NCI-H345 treated with DMSO at 0.1 percent for 48 hours (cell line): Measurements from ENCODE around the gene ZNF134.

Source experiments
- DNase-seq: peaks from one replicate; lab custom pipeline; 2025; ENCODE audit not compliant: unreplicated experiment; lab: John Stamatoyannopoulos, UW

Gene ZNF134

GRCh38 chr19:57613941-57614743, at the start of gene ZNF134:
ZNF134 (plus strand) TSS chr19:57614242; CDS start chr19:57619469, 5,227 bp downstream.
- peak; percentile 58 for DNase-seq

- DNase-seq: no peak
These were observed 47.4 kb upstream of the ZNF134 start for GRCh38 chr19:57566396-57567265.

- no peak for DNase-seq
These were observed 43.3 kb upstream of the ZNF134 start for GRCh38 chr19:57570707-57571106.

DNA sequence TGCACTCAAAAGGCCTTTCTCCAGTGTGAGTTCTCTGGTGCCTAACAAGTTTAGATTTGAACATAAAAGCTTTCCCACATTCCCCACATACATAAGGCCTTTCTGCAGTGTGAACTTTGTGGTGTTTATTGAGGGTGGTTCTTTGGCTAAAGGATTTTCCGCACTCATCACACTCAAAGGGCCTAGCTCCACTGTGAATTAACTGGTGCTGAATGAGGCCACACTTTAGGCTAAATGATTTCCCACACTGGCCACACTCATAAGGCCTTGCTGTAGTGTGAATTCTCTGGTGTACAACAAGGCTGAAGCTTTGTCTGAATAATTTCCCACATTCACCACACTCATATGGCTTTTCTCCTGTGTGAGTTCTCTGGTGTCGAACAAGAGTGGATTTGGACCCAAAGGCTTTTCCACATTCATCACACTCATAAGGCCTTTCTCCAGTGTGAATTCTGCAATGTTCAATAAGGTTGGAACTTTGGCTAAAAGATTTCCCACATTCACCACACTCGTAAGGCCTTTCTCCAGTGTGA, 41.6 kb upstream of the ZNF134 start:
- DNase-seq: no peak

GRCh38 chr19:57576661-57577060, 37.4 kb upstream of the ZNF134 start:
- DNase-seq: no peak

DNA sequence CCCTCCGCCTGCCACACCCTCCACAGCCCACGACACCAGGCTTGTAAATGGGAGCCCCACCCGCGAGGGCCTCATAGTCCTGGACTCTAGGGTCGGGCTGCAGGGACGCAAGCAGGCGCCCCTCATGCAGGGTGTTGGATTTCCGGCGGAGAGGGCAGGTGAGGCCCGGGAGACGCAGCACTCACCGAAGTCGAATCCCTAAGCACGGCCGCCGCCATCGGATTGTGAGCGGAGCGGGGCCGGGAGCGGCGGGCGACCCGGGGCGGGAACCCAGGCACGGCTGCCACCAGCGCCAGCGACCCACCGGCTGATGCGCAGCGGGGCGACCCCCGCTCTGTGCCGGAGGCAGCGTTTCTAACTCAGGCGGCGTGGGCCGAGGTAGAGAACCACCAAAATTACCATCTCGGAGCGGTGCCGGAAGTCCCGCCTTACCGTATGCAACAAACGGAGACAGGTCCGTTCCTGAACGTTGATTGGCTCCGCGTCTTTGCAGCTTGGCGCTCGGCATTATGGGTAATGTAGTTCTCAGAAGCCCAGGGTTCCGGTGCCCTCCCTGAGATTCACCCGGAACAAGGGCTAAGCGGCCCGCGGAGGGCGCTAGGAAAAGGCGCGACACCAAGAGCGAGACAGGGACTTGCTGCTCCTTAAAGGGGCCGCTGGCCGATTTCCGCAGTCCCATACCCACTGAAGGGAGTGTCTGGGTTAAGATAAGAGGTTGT, 35.4 kb upstream of the ZNF134 start, which contains the start of gene ZNF416:
Gene ZNF416, minus strand, starts transcription at position 425 of the 719 bp plus-strand sequence. Its CDS starts 207 bp downstream, at position 218.
- DNase-seq: peak; percentile 89

DNA sequence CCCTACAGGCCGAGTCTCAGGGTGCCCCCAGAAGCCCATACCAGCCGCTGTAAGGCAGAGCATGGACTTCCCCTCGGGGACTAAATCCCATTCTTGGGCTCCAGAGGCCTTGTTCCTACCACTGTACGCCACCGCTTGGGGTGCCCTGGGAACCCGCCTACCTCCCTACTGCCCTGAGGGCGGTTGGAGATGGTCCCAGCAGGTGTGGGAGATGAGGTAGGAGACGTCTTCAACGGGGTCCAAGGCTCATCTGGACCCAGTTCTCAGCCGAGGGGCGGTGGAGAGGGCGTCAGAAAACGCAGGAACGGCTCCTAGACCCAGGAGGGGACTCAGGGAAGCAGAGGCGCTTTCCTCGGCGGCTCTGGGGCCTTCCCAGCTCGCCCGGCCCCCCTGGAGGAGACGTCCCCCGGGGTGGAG, 30.9 kb upstream of the ZNF134 start:
- no peak for DNase-seq

DNA sequence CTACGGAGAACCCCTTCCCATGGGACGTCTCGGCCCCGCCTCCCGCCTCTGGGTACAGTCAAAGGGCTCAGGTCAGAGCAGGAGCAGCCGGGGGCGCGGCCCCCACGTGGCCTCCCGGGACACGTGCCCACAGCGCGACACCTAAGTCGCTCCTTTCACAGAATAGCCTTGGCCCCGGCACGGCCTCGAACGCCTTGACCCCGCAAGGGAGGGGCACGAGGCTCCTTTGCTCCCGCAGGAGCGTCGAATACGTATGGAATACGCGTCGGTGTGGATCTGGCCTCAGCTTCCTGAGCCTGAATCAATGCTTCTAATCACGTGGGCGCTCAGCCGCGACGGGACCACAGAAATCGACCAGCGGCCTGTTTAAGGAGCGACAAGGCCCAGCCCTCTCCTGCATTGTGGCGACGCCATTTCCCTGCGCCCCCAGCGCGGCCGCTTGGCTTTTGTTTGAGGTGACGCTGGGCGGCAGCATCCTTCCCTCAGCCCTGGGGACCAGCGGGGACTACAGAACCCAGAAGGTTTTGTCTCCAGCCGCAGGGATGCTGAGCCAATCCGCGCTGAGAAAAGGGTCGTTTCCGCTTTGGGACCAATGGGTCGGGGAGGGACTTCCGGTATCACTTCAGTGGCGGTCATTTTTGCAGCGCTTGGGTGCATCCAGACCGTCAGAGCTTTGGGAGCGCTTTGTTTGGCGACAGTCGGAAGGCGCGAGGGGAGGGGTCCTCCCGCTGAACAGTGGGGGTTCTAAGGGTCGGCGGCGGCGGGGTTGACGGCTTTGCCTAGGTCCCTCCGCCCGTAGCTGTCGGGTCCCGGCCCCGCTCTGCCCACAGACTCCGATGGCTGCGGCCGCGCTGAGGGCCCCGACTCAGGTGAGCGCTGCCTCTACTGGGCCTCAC, 30.3 kb upstream of the ZNF134 start, which contains the start of gene ZIK1:
Gene ZIK1, plus strand, starts transcription at position 625 of the 896 bp plus-strand sequence. Its CDS starts 212 bp downstream, at position 837.
- DNase-seq: peak; percentile 77

DNA sequence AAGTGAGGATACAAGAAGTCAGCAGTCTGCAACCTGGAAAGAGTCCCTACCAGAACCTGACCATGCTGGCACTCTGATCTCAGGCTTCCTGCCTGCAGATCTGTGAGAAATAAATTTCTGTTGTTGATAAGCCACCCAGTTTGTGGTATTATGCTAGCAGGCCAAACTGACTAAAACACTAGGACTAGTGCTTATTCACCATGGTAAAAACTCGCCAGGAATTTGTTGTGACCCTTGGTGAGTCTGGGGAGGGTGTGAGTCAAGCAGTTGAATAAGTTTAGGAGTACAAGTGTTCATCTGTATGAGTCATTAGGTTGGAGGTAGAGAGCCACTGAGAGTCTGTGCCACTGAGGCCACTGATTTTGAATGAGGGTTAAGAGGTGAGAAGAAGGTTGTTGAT, 26.5 kb upstream of the ZNF134 start:
- DNase-seq: no peak

GRCh38 chr19:57599377-57599760, 14.7 kb upstream of the ZNF134 start:
- no peak for DNase-seq

GRCh38 chr19:57599761-57600383, 14.2 kb upstream of the ZNF134 start, which contains the start of gene ZNF530:
ZNF530 (plus strand) TSS chr19:57599885; CDS start chr19:57604346, 4,461 bp downstream.
- peak; percentile 47 for DNase-seq

- no peak for DNase-seq
These were observed 7.1 kb upstream of the ZNF134 start for GRCh38 chr19:57606931-57607330.

DNA sequence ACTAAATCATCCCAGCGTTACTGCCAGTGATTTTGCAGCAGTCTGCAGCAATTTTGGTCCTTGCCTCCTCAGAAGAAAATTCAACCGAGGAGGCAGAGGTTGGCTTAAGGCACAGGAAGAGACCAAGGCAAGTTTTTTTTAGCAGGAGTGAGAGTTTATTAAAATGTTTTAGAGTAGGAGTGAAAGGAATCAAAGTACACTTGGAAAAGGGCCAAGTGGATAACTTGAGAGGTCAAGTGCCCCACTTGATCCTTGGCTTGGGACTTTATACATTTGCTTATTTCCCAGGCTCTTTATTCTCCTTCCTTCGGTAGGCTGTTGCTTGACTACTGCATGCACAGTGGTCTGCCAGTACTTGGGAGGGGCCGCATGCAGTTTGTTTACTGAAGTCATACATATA, 2.9 kb upstream of the ZNF134 start:
- DNase-seq: no peak

GRCh38 chr19:57615346-57615745, 1.3 kb downstream of the ZNF134 start:
- DNase-seq: no peak

DNA sequence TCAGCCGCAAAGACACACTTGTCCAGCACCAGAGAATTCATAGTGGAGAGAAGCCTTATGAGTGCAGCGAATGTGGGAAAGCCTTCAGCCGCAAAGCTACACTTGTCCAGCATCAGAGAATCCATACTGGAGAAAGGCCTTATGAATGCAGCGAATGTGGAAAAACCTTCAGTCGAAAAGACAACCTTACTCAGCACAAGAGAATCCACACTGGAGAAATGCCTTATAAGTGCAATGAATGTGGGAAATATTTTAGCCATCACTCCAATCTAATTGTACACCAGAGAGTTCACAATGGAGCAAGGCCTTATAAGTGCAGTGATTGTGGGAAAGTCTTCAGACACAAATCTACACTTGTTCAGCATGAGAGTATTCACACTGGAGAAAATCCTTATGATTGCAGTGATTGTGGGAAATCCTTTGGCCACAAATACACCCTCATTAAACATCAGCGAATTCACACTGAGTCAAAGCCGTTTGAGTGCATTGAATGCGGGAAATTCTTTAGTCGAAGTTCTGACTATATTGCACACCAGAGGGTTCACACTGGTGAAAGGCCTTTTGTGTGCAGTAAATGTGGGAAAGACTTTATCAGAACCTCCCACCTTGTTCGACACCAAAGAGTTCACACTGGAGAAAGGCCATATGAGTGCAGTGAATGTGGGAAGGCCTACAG, 6.8 kb downstream of the ZNF134 start:
- DNase-seq: no peak

DNA sequence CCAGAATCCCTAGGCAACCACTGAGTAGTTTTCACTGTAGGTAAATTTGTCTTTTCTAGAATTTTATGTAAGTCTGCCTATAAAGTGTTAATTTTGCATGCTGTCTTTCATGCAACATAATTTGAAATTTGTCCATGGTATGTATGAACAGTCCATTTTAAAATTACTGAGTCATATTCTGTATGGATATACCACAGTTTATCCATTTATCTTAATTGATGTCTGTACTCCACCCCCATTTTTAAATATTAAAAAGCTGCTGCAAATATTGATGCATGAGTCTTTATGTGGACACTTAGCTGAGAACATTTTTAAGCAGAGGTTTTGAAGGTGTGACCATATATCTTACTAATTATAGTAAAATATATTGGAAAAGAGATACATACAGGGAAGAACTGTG, 9.0 kb downstream of the ZNF134 start:
- DNase-seq: no peak

DNA sequence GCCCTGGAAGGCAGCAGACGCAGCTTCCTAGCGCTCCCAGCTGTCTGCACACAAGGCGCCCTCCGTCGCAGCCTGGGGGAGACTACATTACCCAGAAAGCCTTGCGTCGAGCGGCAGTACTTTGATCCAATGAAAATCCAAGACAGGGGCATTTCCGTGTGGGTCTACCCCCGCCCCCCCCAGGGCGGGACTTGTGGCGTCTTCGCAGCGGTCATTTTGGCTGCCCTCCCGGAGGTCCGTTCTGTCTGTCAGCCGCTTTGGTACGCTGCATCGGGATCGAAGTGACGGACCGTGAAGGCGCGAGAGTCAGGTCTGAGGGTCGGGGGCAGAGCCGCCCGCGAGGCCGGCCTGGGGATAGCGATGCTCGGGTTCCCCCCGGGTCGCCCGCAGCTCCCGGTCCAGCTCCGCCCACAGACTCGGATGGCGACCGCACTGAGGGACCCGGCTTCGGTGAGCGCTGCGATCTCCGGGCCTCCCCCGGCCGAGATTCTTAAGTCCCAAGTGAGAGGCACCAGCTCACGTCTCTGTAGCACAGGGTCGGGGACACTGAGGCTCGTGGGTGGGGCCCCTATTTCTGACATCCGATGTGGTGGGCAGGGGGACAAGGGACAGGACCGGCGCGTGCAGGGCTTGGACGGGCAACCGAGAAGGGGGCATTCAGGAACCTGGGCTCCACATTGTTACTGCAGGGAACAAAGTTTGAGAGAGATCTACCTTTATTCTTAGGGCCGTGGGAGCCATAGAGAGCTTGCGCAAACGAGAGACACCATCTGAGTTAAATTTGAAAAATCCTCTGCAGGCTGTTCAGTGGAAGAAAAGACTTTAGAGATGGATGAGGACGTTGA, 19.2 kb downstream of the ZNF134 start, which contains the start of gene ZNF211:
Gene ZNF211, plus strand, starts transcription at position 182 of the 845 bp plus-strand sequence. Its CDS starts 179 bp downstream, at position 361.
- DNase-seq: peak; percentile 73

GRCh38 chr19:57633832-57634131, 19.7 kb downstream of the ZNF134 start:
- no peak for DNase-seq
